SU-DHL-6 (cell line): ENCODE measurements around the gene DNAH5.

Source experiments
- H2AFZ ChIP-seq: fragments of 200-600 bp; sonication (generic); 2 replicates; pipeline ENCODE4 v1.6.1; 2014; ENCODE audit warnings: low read depth, mild to moderate bottlenecking, moderate library complexity, mixed read lengths, antibody characterized with exemption, low read length; ENCODE audit not compliant: severe bottlenecking
- H3F3A ChIP-seq: fragments of 200-600 bp; shearing (Covaris generic); 2 replicates; pipeline ENCODE4 v1.6.0; 2016; ENCODE audit warnings: antibody characterized with exemption, mild to moderate bottlenecking; ENCODE audit not compliant: insufficient read depth
- H3K27ac ChIP-seq: fragments of 200-600 bp; sonication (generic); 2 replicates; pipeline ENCODE4 v1.5.1; 2016; ENCODE audit warnings: low read depth, mild to moderate bottlenecking, low read length, moderate library complexity, mixed read lengths
- H3K27me3 ChIP-seq: fragments of 200-600 bp; sonication (generic), shearing (Covaris generic); 2 replicates; pipeline ENCODE4 v1.6.0; 2014; ENCODE audit warnings: mild to moderate bottlenecking, low read length
- H3K36me3 ChIP-seq: fragments of 200-600 bp; sonication (generic); 2 replicates; pipeline ENCODE4 v1.6.1; 2014; ENCODE audit warnings: mild to moderate bottlenecking, low read length, mixed read lengths
- H3K4me2 ChIP-seq: fragments of 300-600, 200-600 bp; shearing (Covaris generic), sonication (generic); 2 replicates; pipeline ENCODE4 v1.6.0; 2014; ENCODE audit warnings: low read length, low read depth, mild to moderate bottlenecking; ENCODE audit not compliant: poor library complexity, severe bottlenecking
- H3K4me3 ChIP-seq: fragments of 200-600 bp; sonication (generic); 2 replicates; pipeline ENCODE4 v1.5.1; 2014; ENCODE audit warnings: antibody characterized with exemption, low read length, mild to moderate bottlenecking, mixed read lengths; ENCODE audit not compliant: insufficient read depth, poor library complexity, severe bottlenecking
- H3K79me2 ChIP-seq: fragments of 200-600 bp; sonication (generic); 2 replicates; pipeline ENCODE4 v1.6.1; 2014; ENCODE audit warnings: mild to moderate bottlenecking, low read length, moderate library complexity; ENCODE audit not compliant: insufficient read depth
- H3K9ac ChIP-seq: fragments of 200-600 bp; sonication (generic); 2 replicates; pipeline ENCODE4 v1.7.0; 2014; ENCODE audit warnings: mild to moderate bottlenecking, low read length
- H3K9me2 ChIP-seq: fragments of 200-600 bp; sonication (generic); replicated peaks from 2 replicates; pipeline ENCODE4 v1.6.1; 2014; ENCODE audit warnings: low read length; ENCODE audit not compliant: insufficient read depth
- H3K9me3 ChIP-seq: fragments of 200-600 bp; sonication (generic); 2 replicates; pipeline ENCODE4 v1.6.1; 2014; ENCODE audit warnings: low read length, mixed read lengths; ENCODE audit not compliant: insufficient read depth
- H4K20me1 ChIP-seq: fragments of 200-600 bp; sonication (generic); 2 replicates; pipeline ENCODE4 v1.6.1; 2014; ENCODE audit warnings: low read depth, mild to moderate bottlenecking, antibody characterized with exemption, low read length, moderate library complexity, mixed read lengths
- CTCF ChIP-seq: fragments of 200-600 bp; sonication (generic); IDR thresholded peaks from one replicate; pipeline ENCODE4 v1.5.1; 2017; ENCODE audit warnings: antibody characterized with exemption, mild to moderate bottlenecking, low read length, moderate library complexity; ENCODE audit not compliant: insufficient read depth, poor library complexity, severe bottlenecking
- EZH2phosphoT487 ChIP-seq: fragments of 200-600 bp; sonication (generic), shearing (Covaris generic); conservative IDR thresholded peaks from 2 replicates; pipeline ENCODE4 v1.6.1; 2018; ENCODE audit warnings: mild to moderate bottlenecking, antibody characterized with exemption, low read length, moderate library complexity, mixed read lengths

The DNAH5 gene

GRCh38 chr5:13661272-13661671, 283.2 kb downstream of the DNAH5 start:
- Histone ChIP-seq H3K9me3 (no peaks in the 10 kb centered on the region), H3K9me2 (no peaks in the 10 kb centered on the region), H4K20me1 (no peaks in the 10 kb centered on the region), H3K4me3 (no peak overlapping the region), H3K79me2 (no peaks in the 10 kb centered on the region), H3K4me2 (no peak overlapping the region), H3K9ac (no peak overlapping the region), H3K36me3 (no peaks in the 10 kb centered on the region), H2AFZ (no peak overlapping the region), H3K27me3 (no peaks in the 10 kb centered on the region), H3K27ac (no peak overlapping the region), H3F3A (no peaks in the 10 kb centered on the region)
- no peak for TF ChIP-seq CTCF
- TF ChIP-seq EZH2phosphoT487, result no peak

- Histone ChIP-seq H4K20me1 (no peaks in the 10 kb centered on the region), H3K36me3 (no peaks in the 10 kb centered on the region)
Measured at GRCh38 chr5:13660072-13660471, 284.4 kb downstream of the DNAH5 start.

GRCh38 chr5:13659391-13659790, 285.1 kb downstream of the DNAH5 start:
- H3K9ac ChIP-seq, result no peak overlapping the region
- H3K4me2 ChIP-seq, result no peak overlapping the region
- H3K9me3 ChIP-seq, result no peaks in the 10 kb centered on the region
- no peak overlapping the region for H2AFZ ChIP-seq
- no peaks in the 10 kb centered on the region for H3K79me2 ChIP-seq
- no peaks in the 10 kb centered on the region for H3K36me3 ChIP-seq
- H3K27ac ChIP-seq, result no peak overlapping the region
- TF ChIP-seq CTCF, result no peak
- TF ChIP-seq EZH2phosphoT487, result no peak
- no peaks in the 10 kb centered on the region for H4K20me1 ChIP-seq
- no peak overlapping the region for H3K4me3 ChIP-seq
- no peaks in the 10 kb centered on the region for H3K27me3 ChIP-seq
- H3F3A ChIP-seq, result no peaks in the 10 kb centered on the region
- H3K9me2 ChIP-seq, result no peaks in the 10 kb centered on the region

More at GRCh38 chr5:13660072-13660471, 284.4 kb downstream of the DNAH5 start:
- Histone ChIP-seq H3K27ac (no peak overlapping the region), H3F3A (no peaks in the 10 kb centered on the region), H3K9me3 (no peaks in the 10 kb centered on the region), H3K9ac (no peak overlapping the region), H3K4me3 (no peak overlapping the region), H3K4me2 (no peak overlapping the region), H3K9me2 (no peaks in the 10 kb centered on the region), H3K27me3 (no peaks in the 10 kb centered on the region), H2AFZ (no peak overlapping the region), H3K79me2 (no peaks in the 10 kb centered on the region)
- TF ChIP-seq EZH2phosphoT487, result no peak
- TF ChIP-seq CTCF, result no peak
